Mucosa of descending colon (tissue), 3 donors: ENCODE results near the gene SPINT4. TPM values are rescaled to one million over a fixed set of nuclear protein-coding genes. Genes with fewer than 3 reads are reported as not detected.

Experiments
- ATAC-seq: fragments of 200-7000 bp; cut with Tn5 transposase; one replicate; pipeline ENCODE4 v1.9.1; 2020; ENCODE audit warnings: mild to moderate bottlenecking, moderate library complexity
- DNase-seq, 3 donors: peaks; one replicate each; pipeline ENCODE4 v3.0.0-alpha.2; 2020
- H3K36me3 ChIP-seq: fragments of 200-600 bp; one replicate; pipeline ENCODE4 v1.8.0; 2021; ENCODE audit warnings: low read depth, mild to moderate bottlenecking
- H3K4me1 ChIP-seq: fragments of 200-600 bp; one replicate; pipeline ENCODE4 v1.8.0; 2021; ENCODE audit warnings: low read depth, mild to moderate bottlenecking
- H3K4me3 ChIP-seq: fragments of 200-600 bp; one replicate; pipeline ENCODE4 v1.8.0; 2021; ENCODE audit warnings: mild to moderate bottlenecking
- H3K9me3 ChIP-seq: fragments of 200-600 bp; one replicate; pipeline ENCODE4 v1.8.0; 2021; ENCODE audit warnings: mild to moderate bottlenecking
- CTCF ChIP-seq: fragments of 200-600 bp; IDR thresholded peaks from one replicate; pipeline ENCODE4 v1.8.0; 2022; ENCODE audit warnings: antibody characterized with exemption, mild to moderate bottlenecking
- intact Hi-C, 2 donors: fragments of 100-400 bp; cut with DNase I in 1 of 2; cut with micrococcal nuclease in 1 of 2; formaldehyde crosslinking; loops; one replicate each; pipeline versions ENCODE4 v1.11.0 to v1.11.1; 2022; cut with DNase I, micrococcal nuclease
- microRNA-seq: library from miRNA; unstranded; fragments of <30 nt; microRNA quantifications from one replicate; pipeline ENCODE4, GENCODE V29; 2019
- total RNA-seq, 3 donors: library from RNA; stranded (reverse); fragmentation: NEBNext Ultra II Directional in 2 of 3; extraction: Animal tissue kit (Norgen Biotek cat#: 25700) in 2 of 3; gene quantifications; one replicate each; pipeline versions ENCODE4 v1.2.1 to v1.2.4, GENCODE V29; 2021 to 2023
- donor health status: DM: no; HTN: no; CAD: no; lungs with moderate emphysema.
- donor health status: DM: no; HTN: no; CAD: no.
- donor health status: DM: no; HTN: yes; CAD: no.

The SPINT4 gene
- total RNA-seq, 3 donors from 2014 or later, result not detected

GRCh38 chr20:45768479-45768878 lies 46.3 kb downstream of the SPINT4 start:
- Histone ChIP-seq H3K4me3 (no peak overlapping the region), H3K36me3 (no peaks in the 10 kb centered on the region), H3K9me3 (no peaks in the 10 kb centered on the region), H3K4me1 (peaks cover 12% of the 10 kb centered on the region)
- intact Hi-C loops, result no loop called here
- no peak for TF ChIP-seq CTCF
- ATAC-seq (no peak), DNase-seq (no peak)

GRCh38 chr20:45771182-45771759 lies 49.1 kb downstream of the SPINT4 start:
- TF ChIP-seq CTCF, result peak; percentile 87
- Histone ChIP-seq H3K4me3 (no peak overlapping the region), H3K36me3 (no peaks in the 10 kb centered on the region), H3K4me1 (peaks cover 12% of the 10 kb centered on the region), H3K9me3 (no peaks in the 10 kb centered on the region)
- peak; percentile 87 for ATAC-seq
- intact Hi-C loops, result loop anchor here in 1 of 2 donors (10.0 kb wide), 1 partner anchor 456 kb away; no protein-coding TSS in a partner anchor
- peak; percentile 77 to 91 (median 91) for DNase-seq

- intact Hi-C loops, result loop anchor here in 1 of 2 donors (10.0 kb wide), 1 partner anchor 458 kb away; no protein-coding TSS in a partner anchor
- Histone ChIP-seq H3K4me1 (peaks cover 13% of the 10 kb centered on the region), H3K9me3 (no peaks in the 10 kb centered on the region), H3K4me3 (no peak overlapping the region), H3K36me3 (no peaks in the 10 kb centered on the region)
- DNase-seq, result no peak
- ATAC-seq, result no peak
- no peak for TF ChIP-seq CTCF
Observed at GRCh38 chr20:45772693-45773092, 50.5 kb downstream of the SPINT4 start.

- Histone ChIP-seq H3K4me1 (peaks cover 30% of the 10 kb centered on the region), H3K36me3 (no peaks in the 10 kb centered on the region), H3K4me3 (no peak overlapping the region), H3K9me3 (no peaks in the 10 kb centered on the region)
- TF ChIP-seq CTCF, result no peak
- ATAC-seq (peak; percentile 69), DNase-seq (peak in 1 of 3 donors; percentile 54)
- intact Hi-C loops, result loop anchor here in 1 of 2 donors (10.0 kb wide), 1 partner anchor 460 kb away; no protein-coding TSS in a partner anchor
Observed at GRCh38 chr20:45774945-45775344, 52.8 kb downstream of the SPINT4 start.

GRCh38 chr20:45775411-45775810 lies 53.3 kb downstream of the SPINT4 start:
- intact Hi-C loops, result loop anchor here in 1 of 2 donors (10.0 kb wide), 1 partner anchor 461 kb away; no protein-coding TSS in a partner anchor
- no peak overlapping the region for H3K4me3 ChIP-seq

More at GRCh38 chr20:45775411-45775810, 53.3 kb downstream of the SPINT4 start:
- ATAC-seq (no peak), DNase-seq (no peak)
- H3K4me1 ChIP-seq, result peaks cover 34% of the 10 kb centered on the region
- no peak for TF ChIP-seq CTCF
- no peaks in the 10 kb centered on the region for H3K9me3 ChIP-seq
- no peaks in the 10 kb centered on the region for H3K36me3 ChIP-seq

Small RNA genes within 50 kb of the gene (microRNA-seq; reads per million reads assigned to microRNA genes)
- 3.3 reads per million, percentile 15 among the genes with 10 or more reads in this experiment for gene MIR3617

Other genes starting within 250 kb of the SPINT4 start
- not detected for gene SPINT3, start 206.7 kb upstream of the SPINT4 start, total RNA-seq
- not detected for gene WFDC6, start 182.9 kb upstream of the SPINT4 start, total RNA-seq
- not detected for gene EPPIN, start 174.9 kb upstream of the SPINT4 start, total RNA-seq
- not detected for gene WFDC8, start 143.1 kb upstream of the SPINT4 start, total RNA-seq
- gene WFDC10A, start 92.6 kb upstream of the SPINT4 start, total RNA-seq, result not detected
- not detected for gene WFDC9, start 91.1 kb upstream of the SPINT4 start, total RNA-seq
- not detected for gene WFDC11, start 52.1 kb upstream of the SPINT4 start, total RNA-seq
- not detected for gene WFDC13, start 20.3 kb upstream of the SPINT4 start, total RNA-seq
- under 1 TPM in 1 of 3 donors, not detected in 2; 0.73 TPM for gene WFDC10B, start 17.3 kb upstream of the SPINT4 start, total RNA-seq
- 1 to 10 TPM; 3.2 to 7.9 (median 5.1) TPM for gene WFDC3, start 69.5 kb downstream of the SPINT4 start, total RNA-seq
- 10 to 100 TPM; 32.7 to 59.5 (median 36.3) TPM for gene DNTTIP1, start 69.6 kb downstream of the SPINT4 start, total RNA-seq
- 10 to 100 TPM in 1 of 3 donors, 1 to 10 TPM in 2; 4.7 to 41.1 (median 8.7) TPM for gene UBE2C, start 90.3 kb downstream of the SPINT4 start, total RNA-seq
- 1 to 10 TPM; 2.1 to 5.4 (median 3.1) TPM for gene TNNC2, start 105.0 kb downstream of the SPINT4 start, total RNA-seq
- gene SNX21, start 111.5 kb downstream of the SPINT4 start, total RNA-seq, result 10 to 100 TPM; 13.8 to 31.5 (median 14.0) TPM
- gene ACOT8, start 135.0 kb downstream of the SPINT4 start, total RNA-seq, result 10 to 100 TPM; 31.1 to 61.0 (median 32.9) TPM
- gene ZSWIM3, start 135.3 kb downstream of the SPINT4 start, total RNA-seq, result 1 to 10 TPM; 3.3 to 7.4 (median 5.7) TPM
- 10 to 100 TPM; 11.3 to 12.6 (median 12.4) TPM for gene ZSWIM1, start 158.9 kb downstream of the SPINT4 start, total RNA-seq
- 1 to 10 TPM; 3.9 to 6.0 (median 4.1) TPM for gene SPATA25, start 165.3 kb downstream of the SPINT4 start, total RNA-seq
- 1 to 10 TPM; 4.2 to 9.1 (median 8.5) TPM for gene NEURL2, start 168.9 kb downstream of the SPINT4 start, total RNA-seq
- gene CTSA, start 169.0 kb downstream of the SPINT4 start, total RNA-seq, result 100 to 1,000 TPM; 292 to 542 (median 436) TPM
- 100 to 1,000 TPM in 2 of 3 donors, 10 to 100 TPM in 1; 15.0 to 141 (median 111) TPM for gene PLTP, start 189.8 kb downstream of the SPINT4 start, total RNA-seq
- gene PCIF1, start 212.3 kb downstream of the SPINT4 start, total RNA-seq, result 10 to 100 TPM; 29.2 to 37.8 (median 35.1) TPM
- gene ZNF335, start 249.9 kb downstream of the SPINT4 start, total RNA-seq, result 10 to 100 TPM; 19.1 to 22.7 (median 20.1) TPM